Glomerular visceral epithelial cell (primary cell): ENCODE data around the gene RAB1B.
A peak's percentile ranks its signal among the peaks of the same experiment; 100 is the strongest.

ENCODE experiments used
- DNase-seq: peaks from one replicate; pipeline ENCODE4 v3.0.0-alpha.2; 2016; ENCODE audit errors: extremely low spot score

Gene RAB1B

DNA sequence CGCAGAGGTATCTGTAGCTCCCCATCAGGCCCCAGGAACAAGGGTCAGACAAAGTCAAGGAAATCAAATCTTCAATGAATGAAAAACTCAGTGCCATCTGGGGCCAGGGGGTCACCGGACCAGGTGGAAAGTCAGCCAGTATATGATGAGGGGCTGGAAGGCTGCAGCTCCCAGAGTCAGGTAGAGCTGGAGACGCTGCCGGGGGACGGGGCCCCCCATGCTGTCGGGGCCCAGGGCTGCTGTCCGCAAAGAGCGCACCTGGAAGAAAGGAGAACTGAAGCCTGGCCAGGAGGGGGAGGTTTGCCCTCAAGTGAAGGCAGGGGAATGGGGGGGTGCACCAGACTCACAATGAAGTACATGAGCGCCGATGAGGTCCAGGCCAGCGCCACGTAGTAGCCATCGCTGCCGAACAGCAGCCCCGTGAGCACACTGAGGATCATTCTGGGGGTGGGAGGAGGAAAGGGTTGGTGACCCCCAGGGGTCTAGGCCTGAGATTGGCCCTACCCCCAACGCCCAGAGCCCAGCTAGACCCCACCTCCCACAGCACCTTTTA lies 16.2 kb downstream of the RAB1B start:
- DNase-seq, result no peak

DNA sequence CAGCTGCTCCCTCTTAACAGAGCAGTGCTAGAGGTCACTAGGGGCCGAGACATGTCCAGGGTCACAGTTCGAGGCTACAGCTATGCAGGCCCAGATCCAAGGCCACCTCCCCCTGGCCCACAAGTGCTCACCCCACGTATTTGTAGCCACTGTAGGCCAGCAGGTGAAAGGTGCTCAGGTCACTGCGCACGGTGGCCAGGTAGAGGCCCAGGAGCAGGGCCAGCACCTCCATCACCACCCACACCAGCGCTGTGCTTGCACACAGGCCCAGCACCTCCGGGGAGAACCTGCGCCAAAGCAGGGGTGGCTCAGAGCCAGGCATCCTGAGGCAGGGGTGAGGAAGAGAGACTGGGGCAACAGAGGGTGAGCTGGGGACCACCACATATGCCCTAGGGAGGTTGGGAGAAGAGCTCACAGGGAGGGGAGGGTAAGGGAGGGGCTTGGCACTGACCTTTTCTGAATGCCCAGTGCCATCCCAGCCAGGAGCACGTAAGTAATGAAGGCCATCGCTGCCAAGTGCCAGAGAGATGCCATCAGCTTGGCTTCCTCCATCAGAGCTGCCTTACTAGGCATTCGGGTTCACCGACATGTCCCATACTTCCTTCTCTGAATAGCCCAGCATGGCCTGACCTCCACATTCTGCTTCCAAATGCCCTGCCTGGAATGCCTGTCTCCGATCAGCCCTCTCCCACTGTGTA lies 17.0 kb downstream of the RAB1B start:
- DNase-seq, result no peak

DNA sequence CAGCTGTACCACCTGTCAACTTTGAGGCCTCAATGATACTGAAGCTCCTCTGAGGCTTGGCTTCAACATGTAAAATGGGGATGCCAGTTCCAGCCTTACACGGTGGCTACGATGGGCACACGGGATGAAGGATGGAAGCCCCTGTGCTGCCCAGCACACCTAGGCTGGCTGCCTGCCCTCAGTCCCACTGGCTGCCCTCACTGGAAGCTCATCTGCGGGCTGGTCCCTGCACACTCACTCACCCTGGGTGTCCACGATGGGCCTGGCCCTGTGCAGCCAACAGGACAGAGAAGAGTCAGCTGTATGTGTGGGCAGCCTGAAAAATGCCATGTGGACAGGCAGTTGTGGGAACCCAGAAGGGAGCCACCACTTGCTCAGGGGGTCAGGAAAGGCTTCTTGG lies 18.3 kb downstream of the RAB1B start:
- DNase-seq, result no peak

DNA sequence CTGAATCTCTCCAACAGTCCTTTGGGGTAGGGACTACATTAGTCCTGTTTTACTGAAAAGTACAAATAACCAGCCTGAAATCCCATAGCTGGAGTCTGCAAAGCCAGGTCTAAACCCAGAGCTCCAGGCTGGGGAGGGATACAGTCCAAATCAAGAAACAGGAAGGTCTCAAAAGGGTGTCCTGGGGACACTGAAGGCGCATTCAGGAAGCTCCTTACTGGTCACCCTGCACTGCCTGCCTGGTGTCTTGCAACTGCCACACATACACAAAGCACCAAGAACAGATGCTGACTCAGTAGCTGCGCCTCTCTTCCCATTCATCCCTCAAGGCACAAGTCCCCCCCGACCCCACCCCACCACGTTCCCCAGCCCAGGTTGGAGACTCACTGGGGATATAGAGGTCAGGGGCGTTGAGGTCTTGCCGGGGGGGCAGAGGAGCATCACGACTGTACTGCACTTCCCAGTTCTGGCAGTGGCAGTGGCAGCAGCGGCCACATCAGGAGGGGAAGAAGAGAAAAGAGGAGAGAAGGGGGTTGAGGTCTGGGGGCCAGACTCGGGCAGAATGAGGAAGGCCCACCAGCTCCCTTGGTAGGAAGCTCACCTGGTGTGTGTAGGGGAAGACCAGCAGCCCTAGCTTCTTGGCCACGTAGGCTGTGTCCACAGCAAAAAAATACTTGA lies 18.9 kb downstream of the RAB1B start:
- no peak for DNase-seq

DNA sequence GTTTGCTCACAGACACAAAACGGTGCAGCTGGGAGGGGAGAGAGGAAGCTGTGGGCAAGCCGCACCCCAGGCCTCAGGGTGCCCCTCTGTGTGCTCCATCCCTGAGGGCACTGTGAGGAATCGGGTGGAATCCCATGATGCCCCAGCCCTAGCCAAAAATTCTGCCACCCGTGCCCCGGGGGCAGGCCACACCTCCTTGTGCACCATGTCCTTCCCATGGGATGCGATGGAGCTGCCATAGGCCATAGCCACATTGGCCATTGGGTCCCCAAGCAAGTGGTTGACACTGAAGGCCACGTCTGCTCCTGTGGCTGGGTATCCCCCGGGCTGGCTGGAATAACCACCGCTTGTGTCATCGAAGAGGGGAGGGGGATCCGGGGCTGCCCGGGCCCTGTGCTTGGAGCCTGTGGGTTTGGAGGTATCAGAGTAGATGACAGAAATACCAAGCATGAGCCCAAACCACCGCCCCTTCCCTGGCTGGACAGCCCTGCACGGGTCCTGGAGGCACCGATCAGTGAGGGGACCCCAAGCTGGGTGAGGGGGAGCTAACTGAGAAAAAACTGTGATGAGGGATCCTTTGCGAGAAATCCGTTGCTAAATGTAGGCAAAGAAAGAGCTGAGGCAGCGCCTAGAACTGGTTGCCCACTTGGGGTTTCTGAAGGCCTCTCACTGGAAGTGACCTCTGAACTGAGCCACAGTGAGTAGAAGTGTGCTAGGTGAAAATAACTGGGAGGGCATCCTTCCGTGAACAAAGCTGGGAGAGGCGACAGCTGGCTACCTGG lies 19.6 kb downstream of the RAB1B start:
- no peak for DNase-seq

DNA sequence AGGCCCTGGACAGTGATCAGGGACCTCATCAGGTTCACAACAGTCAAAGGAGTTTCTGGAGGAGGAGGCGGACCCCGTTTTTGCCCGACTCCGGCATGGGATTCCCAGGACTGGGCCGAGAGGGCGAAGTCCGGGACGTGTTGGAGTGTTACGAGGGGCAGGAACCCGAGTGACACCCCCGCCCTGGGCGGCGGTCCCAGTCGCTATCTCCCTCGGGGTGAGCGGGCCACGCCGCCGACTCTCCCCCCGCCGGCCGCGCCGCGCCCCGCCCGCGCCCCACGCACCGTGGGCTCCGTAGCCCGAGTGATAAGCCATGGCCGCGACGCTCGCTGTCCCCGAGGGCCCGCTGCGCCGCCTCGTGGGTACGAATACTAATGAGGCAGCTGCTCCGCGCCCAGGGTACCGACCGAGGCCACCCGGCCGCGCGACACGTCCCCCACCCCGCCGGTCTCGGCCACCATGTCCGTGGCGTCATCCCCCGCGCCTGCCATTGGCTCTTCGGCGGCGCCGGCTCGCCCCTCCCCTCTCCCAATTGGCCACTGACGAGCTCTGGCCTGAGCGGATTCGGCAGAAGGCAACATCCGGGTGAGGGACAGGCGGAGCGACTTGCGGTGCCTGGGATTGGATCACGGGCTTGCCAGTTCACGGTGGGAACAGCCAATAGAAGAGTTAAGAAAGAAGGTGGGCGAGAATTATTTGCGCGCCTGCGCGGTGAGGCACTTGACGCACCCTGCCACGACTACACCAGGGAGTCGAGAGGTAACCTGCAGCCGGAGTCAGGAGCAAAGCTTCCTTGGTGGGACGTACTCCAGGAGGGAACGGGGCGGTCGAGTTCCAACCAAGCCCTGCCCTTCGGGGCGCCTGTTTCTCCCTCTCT lies 20.5 kb downstream of the RAB1B start, which contains the start of gene YIF1A:
TSS of gene YIF1A (minus strand) at position 473 of the 877 bp plus-strand sequence. CDS start at position 315, 158 bp downstream.
- DNase-seq, result peak; percentile 99

DNA sequence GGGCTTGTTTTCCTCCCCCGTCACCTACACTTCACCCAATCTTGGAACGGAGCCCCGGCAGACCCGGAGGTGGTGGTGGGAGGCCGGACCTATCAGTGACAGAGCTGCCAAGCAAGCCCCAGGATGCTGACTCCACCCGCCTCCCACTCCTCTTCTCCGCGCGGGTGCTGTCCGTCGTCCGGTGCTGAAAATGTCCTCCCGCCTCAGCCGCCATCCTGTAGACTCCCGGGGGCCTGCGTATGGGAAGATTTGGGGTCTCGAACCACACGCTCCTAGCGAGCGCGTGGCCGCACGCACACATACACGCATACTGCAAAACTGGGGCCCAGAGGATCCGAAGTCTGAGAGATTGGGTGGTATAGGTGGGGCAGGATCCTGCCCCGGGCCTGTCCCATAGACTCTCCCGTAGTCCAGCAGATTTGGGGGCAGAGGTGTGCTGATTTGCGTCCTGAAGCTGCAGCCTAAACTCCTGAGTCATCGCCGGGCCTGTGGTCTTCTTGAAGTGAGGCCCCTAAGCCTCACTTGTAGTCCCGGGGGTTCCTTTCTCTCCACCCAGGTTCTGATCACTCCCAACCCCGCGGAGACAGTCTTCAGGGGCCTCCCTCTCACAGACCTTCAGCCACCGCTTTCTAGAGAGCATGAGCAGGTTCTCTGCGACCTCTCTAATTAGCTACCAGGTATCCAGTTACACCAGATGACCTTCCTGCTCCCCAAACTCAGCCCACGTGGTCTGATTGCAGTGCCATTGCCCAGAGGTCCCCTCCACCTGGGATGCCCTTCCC lies 21.3 kb downstream of the RAB1B start:
- no peak for DNase-seq

DNA sequence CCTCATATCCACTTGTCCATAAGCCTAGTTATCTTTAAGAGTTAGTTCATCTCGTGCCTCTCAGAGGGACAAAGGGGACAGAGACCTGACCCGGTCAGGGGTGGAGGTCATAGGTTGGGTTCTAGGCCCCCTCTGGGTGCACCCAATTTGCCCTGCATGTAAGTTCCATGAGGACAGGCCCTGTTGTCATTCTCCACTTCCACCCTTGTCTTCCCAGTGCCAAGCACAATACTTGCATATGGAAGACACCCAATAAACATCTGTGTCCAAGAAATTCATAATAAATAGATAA lies 21.8 kb downstream of the RAB1B start:
- DNase-seq, result no peak

DNA sequence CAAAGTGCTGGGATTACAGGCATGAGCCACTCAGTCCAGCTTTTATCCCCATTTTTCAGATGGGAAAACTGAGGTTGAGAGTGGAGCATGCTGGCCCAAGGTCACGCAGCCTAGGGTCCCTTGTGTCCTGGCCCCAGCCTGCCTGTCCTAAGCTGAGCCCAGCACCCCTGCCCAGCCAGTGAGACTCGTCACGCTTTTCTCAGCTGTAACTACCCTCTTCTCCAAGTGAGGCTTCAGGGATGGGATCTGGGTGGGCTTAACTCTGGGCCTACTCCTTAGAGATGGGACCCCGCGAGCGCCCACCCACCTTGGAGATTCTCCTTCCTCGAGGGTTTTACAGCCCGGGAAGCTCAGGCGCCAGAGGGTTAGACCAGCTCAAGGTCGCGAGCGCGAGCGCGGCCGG lies 22.9 kb downstream of the RAB1B start:
- no peak for DNase-seq

DNA sequence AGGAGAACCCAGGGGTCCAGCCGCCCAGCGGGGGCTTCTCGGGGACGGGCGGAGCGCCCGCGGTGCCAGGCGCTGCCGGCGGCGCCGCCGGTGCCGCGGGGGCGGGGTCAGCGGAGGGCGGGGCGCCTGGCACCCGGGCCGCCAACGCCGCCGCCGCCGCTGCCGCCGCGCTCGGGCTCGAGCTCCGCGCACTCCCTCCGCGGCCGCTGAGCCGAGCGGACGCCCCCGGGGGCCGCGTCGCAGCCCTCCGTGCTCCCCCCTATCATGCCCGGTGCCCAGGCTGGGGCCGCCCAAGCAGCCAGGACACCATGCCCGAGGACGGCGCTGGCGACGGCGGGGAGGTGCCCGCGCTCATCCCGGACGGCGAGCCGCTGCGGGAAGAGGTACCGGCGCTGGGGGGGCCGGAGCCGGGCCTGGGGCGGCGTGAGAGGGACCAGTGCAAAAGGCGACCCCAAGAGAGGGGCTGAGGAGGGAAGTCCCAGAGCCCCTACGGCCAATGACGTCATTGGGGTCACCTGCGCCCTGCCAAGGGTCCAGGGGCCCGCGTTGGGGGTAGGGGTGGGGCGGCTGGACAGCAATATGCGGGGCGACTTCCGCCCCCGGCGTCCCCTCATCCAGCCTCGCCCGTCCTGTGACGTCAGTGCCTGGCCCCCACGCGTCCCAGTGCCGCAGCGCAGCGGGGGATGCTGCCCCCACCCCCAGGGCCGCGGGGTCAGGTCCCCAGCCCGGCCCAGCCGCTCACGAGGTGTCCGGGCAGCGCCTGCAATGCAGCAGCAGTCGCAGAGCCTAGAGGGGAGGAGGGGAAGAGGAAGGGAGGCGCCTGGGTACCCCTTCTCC lies 23.5 kb downstream of the RAB1B start, which contains the start of gene TMEM151A:
TSS of gene TMEM151A (plus strand) at position 189 of the 837 bp plus-strand sequence. CDS start at position 309, 120 bp downstream.
- no peak for DNase-seq

DNA sequence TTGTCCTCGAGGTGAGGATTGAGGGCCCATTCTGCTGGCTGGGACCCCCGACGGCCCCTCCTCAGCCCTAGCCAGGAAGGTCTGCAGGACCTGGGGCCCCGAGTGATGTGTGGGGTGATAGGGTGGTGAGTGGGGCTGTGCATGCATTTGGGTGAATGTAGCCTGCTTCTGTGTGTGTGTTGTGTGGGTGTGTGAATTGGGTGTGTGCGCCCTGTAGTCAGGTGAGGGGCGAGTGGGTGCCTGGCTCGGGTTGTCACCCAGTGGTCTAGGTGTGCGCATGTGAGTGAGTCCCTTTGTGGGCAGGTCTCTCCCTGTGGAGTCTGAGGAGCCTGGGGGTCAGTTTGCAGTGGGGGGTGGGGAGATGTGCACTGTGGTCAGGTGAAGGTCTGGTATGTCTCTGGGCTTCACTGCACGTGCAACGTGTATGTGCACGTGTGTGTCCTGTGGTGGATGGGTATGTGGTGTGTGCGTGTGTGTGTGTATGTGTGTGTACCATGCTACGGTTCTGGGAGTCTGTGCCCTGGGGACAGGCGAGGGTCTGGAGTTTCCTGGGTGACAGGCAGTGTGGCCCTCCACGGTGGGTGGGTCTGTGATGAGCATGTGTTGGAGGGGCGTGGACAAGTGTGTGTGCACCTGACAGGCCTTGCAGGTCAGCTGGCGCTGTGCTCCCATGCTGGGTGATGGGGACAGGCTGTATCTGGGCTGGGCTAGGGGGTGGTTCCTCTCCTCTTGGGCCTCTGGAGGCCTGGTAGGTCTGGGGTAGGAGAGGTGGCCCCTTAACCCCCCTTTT lies 24.3 kb downstream of the RAB1B start:
- DNase-seq, result no peak

DNA sequence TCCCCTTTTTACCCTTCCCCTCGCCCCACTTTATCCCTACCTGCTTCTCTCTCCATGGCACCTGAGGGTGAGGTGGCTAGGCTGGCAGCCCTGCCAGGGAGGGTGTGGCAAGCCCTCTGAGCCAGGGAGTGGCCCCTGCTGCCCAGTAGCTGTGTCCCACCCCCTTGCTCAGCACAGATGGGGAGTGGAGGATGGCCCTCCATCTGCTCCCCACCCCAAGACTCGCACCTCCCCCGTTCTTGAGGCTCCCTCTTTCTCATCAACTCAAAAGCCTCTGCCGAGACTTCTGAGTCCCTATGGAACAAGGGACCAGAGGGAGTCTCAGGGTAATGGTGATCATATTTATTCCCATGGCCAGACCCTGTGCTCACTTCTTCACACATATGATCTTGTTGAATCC lies 24.9 kb downstream of the RAB1B start:
- no peak for DNase-seq

DNA sequence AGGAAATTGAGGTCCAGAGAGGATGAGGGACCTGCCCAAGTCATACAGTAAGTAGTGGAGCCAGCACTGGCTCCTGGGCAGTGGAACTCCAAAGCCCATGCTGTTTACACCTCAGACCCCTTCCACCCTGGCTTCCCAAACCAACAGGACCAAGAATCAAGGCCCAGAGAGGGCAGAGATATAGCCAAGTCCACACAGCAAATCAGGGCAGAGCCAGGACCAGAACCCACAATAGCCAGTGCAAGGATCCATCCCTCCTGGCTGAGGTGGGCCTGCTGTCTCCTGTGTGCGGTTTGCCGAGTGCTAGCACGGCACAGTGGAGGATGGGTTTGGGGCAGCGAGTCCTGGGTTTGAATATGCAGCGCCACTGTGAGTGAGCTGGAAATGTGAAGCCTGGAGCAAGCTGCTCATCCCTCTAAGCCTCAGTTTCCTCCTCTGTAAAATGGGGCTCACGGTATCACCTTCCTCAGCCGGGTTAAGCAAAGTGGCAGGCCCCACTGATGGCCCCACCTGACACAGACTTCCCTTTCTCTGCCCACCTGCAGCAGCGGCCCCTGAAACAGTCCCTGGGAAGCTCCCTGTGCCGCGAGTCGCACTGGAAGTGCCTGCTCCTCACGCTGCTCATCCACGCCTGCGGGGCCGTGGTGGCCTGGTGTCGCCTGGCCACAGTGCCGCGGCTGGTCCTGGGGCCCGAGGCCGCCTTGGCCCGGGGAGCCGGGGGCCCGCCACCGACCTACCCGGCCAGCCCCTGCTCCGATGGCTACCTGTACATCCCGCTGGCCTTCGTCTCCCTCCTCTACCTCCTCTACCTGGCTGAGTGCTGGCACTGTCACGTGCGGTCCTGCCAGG lies 25.6 kb downstream of the RAB1B start:
- no peak for DNase-seq

DNA sequence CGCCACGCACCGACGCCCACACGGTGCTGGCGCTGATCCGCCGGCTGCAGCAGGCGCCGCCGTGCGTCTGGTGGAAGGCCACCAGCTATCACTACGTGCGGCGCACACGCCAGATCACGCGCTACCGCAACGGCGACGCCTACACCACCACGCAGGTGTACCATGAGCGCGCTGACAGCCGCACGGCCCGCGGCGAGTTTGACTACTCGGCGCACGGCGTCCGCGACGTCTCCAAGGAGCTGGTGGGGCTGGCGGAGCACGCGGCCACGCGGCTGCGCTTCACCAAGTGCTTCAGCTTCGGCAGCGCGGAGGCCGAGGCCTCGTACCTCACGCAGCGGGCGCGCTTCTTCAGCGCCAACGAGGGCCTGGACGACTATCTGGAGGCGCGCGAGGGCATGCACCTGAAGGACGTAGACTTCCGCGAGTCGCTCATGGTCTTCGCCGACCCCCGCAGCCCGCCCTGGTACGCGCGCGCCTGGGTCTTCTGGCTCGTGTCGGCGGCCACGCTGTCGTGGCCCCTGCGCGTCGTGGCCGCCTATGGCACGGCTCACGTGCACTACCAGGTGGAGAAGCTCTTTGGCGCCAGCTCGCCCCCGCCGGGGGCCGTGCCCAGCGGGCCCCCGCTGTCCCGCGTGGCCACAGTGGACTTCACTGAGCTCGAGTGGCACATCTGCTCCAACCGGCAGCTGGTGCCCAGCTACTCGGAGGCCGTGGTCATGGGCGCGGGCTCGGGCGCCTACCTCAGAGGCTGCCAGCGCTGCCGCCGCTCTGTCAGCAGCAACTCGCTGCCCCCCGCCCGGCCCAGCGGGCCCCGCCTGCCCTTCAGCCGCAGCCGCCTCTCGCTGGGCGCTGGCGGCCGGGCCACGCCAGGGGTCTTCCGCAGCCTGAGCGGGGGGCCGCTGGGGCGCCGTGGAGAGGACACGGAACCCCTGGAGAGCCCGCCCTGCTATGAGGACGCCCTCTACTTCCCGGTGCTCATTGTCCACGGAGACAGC lies 26.5 kb downstream of the RAB1B start:
- DNase-seq, result no peak

DNA sequence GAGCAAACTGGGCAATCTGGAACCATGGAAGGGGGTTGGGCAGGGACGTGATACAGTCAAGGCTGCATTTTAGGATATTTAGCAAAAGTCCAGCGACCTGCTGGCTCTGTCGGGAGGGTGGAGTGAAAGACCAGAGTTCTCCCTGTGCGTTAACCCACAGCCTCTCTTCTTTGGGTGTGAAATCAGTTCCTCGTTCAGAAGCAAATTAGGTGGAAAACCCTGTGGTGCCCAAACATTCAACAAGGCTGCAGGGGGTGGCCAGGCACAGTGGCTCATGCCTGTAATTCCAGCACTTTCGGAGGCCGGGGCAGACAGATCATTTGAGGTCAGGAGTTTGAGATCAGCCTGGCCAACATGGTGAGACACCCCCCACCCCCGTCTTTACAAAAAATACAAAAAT lies 29.2 kb downstream of the RAB1B start:
- no peak for DNase-seq

DNA sequence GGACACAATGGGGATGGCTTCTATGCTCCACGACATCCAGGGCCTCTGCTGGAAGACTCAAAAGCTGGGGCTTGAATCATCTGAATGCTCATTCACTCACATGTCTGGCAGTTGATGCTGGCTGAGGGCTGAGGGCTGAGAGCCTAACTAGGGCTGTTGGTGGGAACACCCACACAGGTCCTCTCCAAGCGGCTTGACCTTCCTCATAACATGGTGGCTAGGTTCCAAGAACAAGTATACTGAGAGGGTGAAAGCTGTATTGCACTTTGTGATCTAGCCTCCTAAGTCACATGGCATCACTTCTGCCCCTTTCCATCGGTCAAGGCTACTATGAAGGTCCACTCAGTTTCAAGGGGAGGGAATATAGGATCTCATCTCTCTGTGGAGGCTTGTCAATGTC lies 30.7 kb downstream of the RAB1B start:
- no peak for DNase-seq

DNA sequence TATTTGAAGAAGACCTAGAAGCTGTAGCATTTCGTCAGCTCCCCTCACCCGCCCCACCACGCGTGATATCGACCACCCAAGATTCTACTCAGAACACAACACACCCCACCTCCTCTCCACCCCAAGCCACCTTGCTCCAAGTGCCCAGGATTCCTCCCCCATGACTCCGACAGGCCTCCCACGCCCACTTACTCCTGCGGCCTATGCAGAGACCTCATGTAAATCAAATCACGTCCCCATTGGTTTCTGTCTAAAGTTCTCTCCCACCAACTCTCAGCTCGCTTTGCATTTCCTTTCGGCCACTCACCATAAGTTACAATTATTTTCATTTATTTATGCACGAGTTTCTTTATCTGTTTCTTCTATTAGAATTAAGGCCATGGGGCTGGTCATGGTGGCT lies 34.2 kb downstream of the RAB1B start:
- DNase-seq, result no peak
